ENCODE data around the gene TSPEAR. TPM values are rescaled to one million over a fixed set of nuclear protein-coding genes. Genes with fewer than 3 reads are reported as not detected.

TSPEAR gene
- total and polyA plus RNA-seq, 2 donors (not counting 1 experiment from before 2014, with no cell fraction given): not detected

- Histone ChIP-seq H3K9ac (ENCODE audit: insufficient read depth, low read length) (no peak overlapping the region), H3K4me3 (replicated peaks in 1 of 4; ENCODE audit: control extremely low read depth in 1 of 4, insufficient read depth in 1 of 4, low read depth in 3 of 4, low read length in 4 of 4) (no peak overlapping the region), H3K27ac (ENCODE audit: insufficient read depth, low read length) (no peak overlapping the region), H3K9me3 (ENCODE audit: control insufficient read depth, insufficient read depth, low read depth, low read length) (no peaks in the 10 kb centered on the region), H3K4me1 (ENCODE audit: control insufficient read depth, extremely low read depth, insufficient read depth, low read length) (no peaks in the 10 kb centered on the region), H4K20me1 (ENCODE audit: control insufficient read depth, extremely low read depth, insufficient read depth, low read length) (no peaks in the 10 kb centered on the region), H2AFZ (ENCODE audit: low read length) (no peak overlapping the region), H3K36me3 (ENCODE audit: control insufficient read depth, insufficient read depth, low read length) (no peaks in the 10 kb centered on the region), H3K79me2 (ENCODE audit: control insufficient read depth, insufficient read depth, low read length) (no peaks in the 10 kb centered on the region), H3K4me2 (ENCODE audit: extremely low read depth, insufficient read depth, low read length) (no peak overlapping the region), H3K27me3 (ENCODE audit: control insufficient read depth, insufficient read depth, low read length) (no peaks in the 10 kb centered on the region)
- TF ChIP-seq CTCF (conservative IDR thresholded peaks at IDR 0.05 in 1 of 2, IDR thresholded peaks at IDR 0.05 in 1 of 2; ENCODE audit: low read depth in 1 of 2, low read length in 2 of 2): no peak
- DNase-seq (ENCODE audit: low read depth in 2 of 2): no peak
Observed at GRCh38 chr21:44614161-44614631, 97.2 kb downstream of the TSPEAR start.

GRCh38 chr21:44613386-44614155, 97.8 kb downstream of the TSPEAR start:
- H3K4me2 ChIP-seq (ENCODE audit: extremely low read depth, insufficient read depth, low read length): no peak overlapping the region
- H3K4me3 ChIP-seq (replicated peaks in 1 of 4; ENCODE audit: control extremely low read depth in 1 of 4, insufficient read depth in 1 of 4, low read depth in 3 of 4, low read length in 4 of 4): no peak overlapping the region
- no peak overlapping the region for H3K27ac ChIP-seq (ENCODE audit: insufficient read depth, low read length)
- H3K9ac ChIP-seq (ENCODE audit: insufficient read depth, low read length): no peak overlapping the region
- TF ChIP-seq EZH2 (IDR thresholded peaks at IDR 0.05; ENCODE audit: low read length, missing control alignments) (no peak), CTCF (conservative IDR thresholded peaks at IDR 0.05 in 1 of 2, IDR thresholded peaks at IDR 0.05 in 1 of 2; ENCODE audit: low read depth in 1 of 2, low read length in 2 of 2) (no peak)
- no peak overlapping the region for H2AFZ ChIP-seq (ENCODE audit: low read length)
- H3K36me3 ChIP-seq (ENCODE audit: control insufficient read depth, insufficient read depth, low read length): no peaks in the 10 kb centered on the region
- no peaks in the 10 kb centered on the region for H3K79me2 ChIP-seq (ENCODE audit: control insufficient read depth, insufficient read depth, low read length)
- no peaks in the 10 kb centered on the region for H4K20me1 ChIP-seq (ENCODE audit: control insufficient read depth, extremely low read depth, insufficient read depth, low read length)
- no peaks in the 10 kb centered on the region for H3K4me1 ChIP-seq (ENCODE audit: control insufficient read depth, extremely low read depth, insufficient read depth, low read length)
- DNase-seq (ENCODE audit: low read depth in 2 of 2): no peak
- no peaks in the 10 kb centered on the region for H3K9me3 ChIP-seq (ENCODE audit: control insufficient read depth, insufficient read depth, low read depth, low read length)
- H3K27me3 ChIP-seq (ENCODE audit: control insufficient read depth, insufficient read depth, low read length): no peaks in the 10 kb centered on the region

- Histone ChIP-seq H3K9me3 (ENCODE audit: control insufficient read depth, insufficient read depth, low read depth, low read length) (no peaks in the 10 kb centered on the region), H3K27ac (ENCODE audit: insufficient read depth, low read length) (no peak overlapping the region), H3K79me2 (ENCODE audit: control insufficient read depth, insufficient read depth, low read length) (no peaks in the 10 kb centered on the region), H3K4me3 (replicated peaks in 1 of 4; ENCODE audit: control extremely low read depth in 1 of 4, insufficient read depth in 1 of 4, low read depth in 3 of 4, low read length in 4 of 4) (no peak overlapping the region), H3K4me2 (ENCODE audit: extremely low read depth, insufficient read depth, low read length) (no peak overlapping the region), H3K4me1 (ENCODE audit: control insufficient read depth, extremely low read depth, insufficient read depth, low read length) (no peaks in the 10 kb centered on the region), H3K36me3 (ENCODE audit: control insufficient read depth, insufficient read depth, low read length) (no peaks in the 10 kb centered on the region), H3K9ac (ENCODE audit: insufficient read depth, low read length) (no peak overlapping the region), H3K27me3 (ENCODE audit: control insufficient read depth, insufficient read depth, low read length) (no peaks in the 10 kb centered on the region), H2AFZ (ENCODE audit: low read length) (no peak overlapping the region), H4K20me1 (ENCODE audit: control insufficient read depth, extremely low read depth, insufficient read depth, low read length) (no peaks in the 10 kb centered on the region)
- TF ChIP-seq CTCF (conservative IDR thresholded peaks at IDR 0.05 in 1 of 2, IDR thresholded peaks at IDR 0.05 in 1 of 2; ENCODE audit: low read depth in 1 of 2, low read length in 2 of 2) (no peak), EZH2 (IDR thresholded peaks at IDR 0.05; ENCODE audit: low read length, missing control alignments) (no peak)
- no peak for DNase-seq (ENCODE audit: low read depth in 2 of 2)
Observed at GRCh38 chr21:44612669-44613229, 98.6 kb downstream of the TSPEAR start.

All from fibroblast of lung (primary cell).